HEK293T (cell line): ENCODE results near the gene DPEP3.

Experiments
- BHLHE40 ChIP-seq: fragments of 450-650 bp; IDR thresholded peaks from 2 replicates; pipeline ENCODE4 v1.6.1; 2016; ENCODE audit warnings: mild to moderate bottlenecking, moderate library complexity, borderline replicate concordance
- CTBP1 ChIP-seq: fragments of 450-650 bp; IDR thresholded peaks from 2 replicates; pipeline ENCODE4 v1.6.1; 2016; ENCODE audit warnings: borderline replicate concordance
- ELF4 ChIP-seq: fragments of 450-650 bp; IDR thresholded peaks from 2 replicates; pipeline ENCODE4 v1.6.1; 2017; ENCODE audit warnings: antibody characterized with exemption
- FOXA1 ChIP-seq: fragments of 450-650 bp; IDR thresholded peaks from 2 replicates; pipeline ENCODE4 v1.6.1; 2016; ENCODE audit warnings: mild to moderate bottlenecking
- FOXK2 ChIP-seq: fragments of 450-650 bp; IDR thresholded peaks from 2 replicates; pipeline ENCODE4 v1.6.1; 2016; ENCODE audit warnings: mild to moderate bottlenecking
- FOXM1 ChIP-seq: fragments of 450-650 bp; IDR thresholded peaks from 2 replicates; pipeline ENCODE4 v1.6.1; 2017; ENCODE audit warnings: mild to moderate bottlenecking, borderline replicate concordance
- HDGF ChIP-seq: fragments of 450-650 bp; IDR thresholded peaks from 2 replicates; pipeline ENCODE4 v1.6.1; 2017; ENCODE audit warnings: antibody characterized with exemption, borderline replicate concordance
- L3MBTL2 ChIP-seq: fragments of 450-650 bp; conservative IDR thresholded peaks from 2 replicates; pipeline ENCODE4 v1.6.1; 2016; ENCODE audit warnings: mild to moderate bottlenecking
- SP1 ChIP-seq: fragments of 450-650 bp; IDR thresholded peaks from 2 replicates; pipeline ENCODE4 v1.6.1; 2017
- SUZ12 ChIP-seq: fragments of 450-650 bp; IDR thresholded peaks from 2 replicates; pipeline ENCODE4 v1.6.1; 2016; ENCODE audit warnings: mild to moderate bottlenecking
- TARDBP ChIP-seq: fragments of 450-650 bp; IDR thresholded peaks from 2 replicates; pipeline ENCODE4 v1.6.1; 2016
- TF ChIP-seq, protein P1 (sequence below): fragments of 450-650 bp; IDR thresholded peaks from 2 replicates; pipeline ENCODE4 v1.6.1; 2016

- TF ChIP-seq FOXA1 (no peak), L3MBTL2 (no peak), CTBP1 (no peak), ELF4 (no peak), SUZ12 (no peak), FOXK2 (no peak), FOXM1 (no peak), TARDBP (no peak), SP1 (no peak), HDGF (no peak), BHLHE40 (no peak)
- TF ChIP-seq, protein P1, sequence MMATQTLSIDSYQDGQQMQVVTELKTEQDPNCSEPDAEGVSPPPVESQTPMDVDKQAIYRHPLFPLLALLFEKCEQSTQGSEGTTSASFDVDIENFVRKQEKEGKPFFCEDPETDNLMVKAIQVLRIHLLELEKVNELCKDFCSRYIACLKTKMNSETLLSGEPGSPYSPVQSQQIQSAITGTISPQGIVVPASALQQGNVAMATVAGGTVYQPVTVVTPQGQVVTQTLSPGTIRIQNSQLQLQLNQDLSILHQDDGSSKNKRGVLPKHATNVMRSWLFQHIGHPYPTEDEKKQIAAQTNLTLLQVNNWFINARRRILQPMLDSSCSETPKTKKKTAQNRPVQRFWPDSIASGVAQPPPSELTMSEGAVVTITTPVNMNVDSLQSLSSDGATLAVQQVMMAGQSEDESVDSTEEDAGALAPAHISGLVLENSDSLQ = no peak
Observed at GRCh38 chr16:67987460-67988160, 7.3 kb upstream of the DPEP3 start.
